ENCODE data around the gene BICRA.

Gene BICRA

DNA sequence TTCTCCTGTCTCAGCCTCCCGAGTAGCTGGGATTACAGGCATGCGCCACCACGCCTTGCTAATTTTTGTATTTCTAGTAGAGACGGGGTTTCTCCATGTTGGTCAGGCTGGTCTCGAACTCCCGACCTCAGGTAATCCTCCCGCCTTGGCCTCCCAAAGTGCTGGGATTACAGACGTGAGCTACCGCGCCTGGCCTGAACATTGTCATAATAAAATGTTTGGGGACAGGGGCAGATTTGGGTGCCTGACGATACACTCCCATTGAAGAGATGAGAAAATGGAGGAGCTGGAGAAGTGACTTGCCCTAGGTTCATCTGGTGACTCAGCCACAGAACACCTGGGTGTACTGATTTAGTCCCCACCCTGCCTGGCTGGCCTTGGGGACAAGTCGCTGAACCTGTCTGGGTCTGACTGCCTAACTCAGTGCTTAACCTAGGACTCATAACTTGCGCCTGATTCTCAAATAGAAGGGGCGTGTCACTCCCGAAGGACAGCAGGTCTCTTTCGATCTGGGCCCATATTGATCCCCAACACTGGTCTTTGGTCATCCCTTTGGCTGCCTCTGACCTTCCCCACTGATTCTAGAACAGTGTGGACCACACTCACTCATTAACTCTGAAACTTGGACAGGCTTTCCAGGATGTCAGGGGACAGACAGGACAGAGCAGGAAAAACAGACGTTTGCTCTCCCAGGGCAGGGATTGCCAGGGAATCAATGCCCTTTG is 7.6 kb upstream of the BICRA start:
- no peak for DNase-seq

DNA sequence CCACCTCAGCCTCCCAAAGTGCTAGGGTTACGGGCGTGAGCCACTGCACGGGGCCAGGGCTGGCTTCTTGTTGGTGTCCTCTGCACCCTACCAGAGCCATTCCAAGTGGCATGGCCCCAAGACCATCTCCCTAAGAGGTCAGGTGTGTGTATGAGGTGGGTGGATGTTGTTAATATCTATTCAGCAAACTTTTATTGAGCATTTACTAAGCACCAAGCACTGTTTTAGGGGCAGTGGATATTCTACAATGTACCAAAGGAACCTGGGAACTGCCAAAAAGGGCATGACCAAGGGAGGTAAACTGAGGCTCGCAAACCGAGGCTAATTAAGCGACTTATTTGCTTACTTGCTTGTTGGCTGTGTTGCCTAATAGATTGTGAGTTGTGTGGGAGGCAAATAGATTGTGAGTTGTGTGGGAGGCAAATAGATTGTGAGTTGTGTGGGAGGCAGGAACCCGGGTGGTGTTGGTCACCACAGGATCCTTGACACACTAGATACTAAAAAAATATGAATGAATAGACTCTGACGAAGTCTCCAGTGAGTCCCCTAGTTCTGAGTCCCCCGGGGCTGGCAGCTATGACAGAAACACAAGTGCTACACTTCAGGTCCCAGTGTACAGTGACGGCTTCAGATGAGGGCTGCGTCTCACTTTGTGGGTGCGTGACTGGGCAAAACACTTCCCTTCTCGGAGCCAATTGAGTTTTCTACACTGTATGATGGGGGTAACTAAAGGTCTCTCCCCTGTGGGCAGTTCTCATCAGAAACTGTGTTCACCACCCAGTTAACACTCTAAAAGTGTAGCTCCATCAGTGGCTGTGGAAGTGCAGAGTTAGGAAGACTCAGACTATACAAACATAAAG is 5.0 kb upstream of the BICRA start:
- DNase-seq: no peak

- no peak for DNase-seq
Observed at GRCh38 chr19:47607564-47608073, 1.3 kb upstream of the BICRA start.

- DNase-seq: peak; percentile 79
Observed at GRCh38 chr19:47608074-47608918, 638 bp upstream of the BICRA start.

GRCh38 chr19:47609906-47610894 is 1.3 kb downstream of the BICRA start:
- peak; percentile 33 for DNase-seq

DNA sequence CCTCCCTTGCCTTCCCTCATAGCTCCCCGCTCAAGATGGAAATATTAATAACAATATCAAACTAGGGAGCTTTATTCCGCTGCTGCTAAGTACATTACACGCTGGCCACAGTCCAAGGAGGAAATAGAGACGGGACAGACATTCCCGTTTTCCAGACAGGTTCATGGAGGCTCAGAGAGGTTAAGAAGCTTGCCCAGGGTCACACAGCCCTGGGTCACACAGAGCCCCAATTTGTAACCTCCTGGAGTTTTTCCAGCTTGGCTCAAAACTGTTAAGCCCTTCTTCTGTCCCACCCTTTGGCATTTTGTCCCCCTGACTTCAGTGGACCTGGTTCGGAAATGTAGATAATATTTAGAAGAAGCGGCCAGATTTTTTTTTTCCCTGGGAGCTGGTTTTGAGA is 2.0 kb downstream of the BICRA start:
- no peak for DNase-seq

GRCh38 chr19:47613165-47614020 is 4.5 kb downstream of the BICRA start:
- DNase-seq: no peak

DNA sequence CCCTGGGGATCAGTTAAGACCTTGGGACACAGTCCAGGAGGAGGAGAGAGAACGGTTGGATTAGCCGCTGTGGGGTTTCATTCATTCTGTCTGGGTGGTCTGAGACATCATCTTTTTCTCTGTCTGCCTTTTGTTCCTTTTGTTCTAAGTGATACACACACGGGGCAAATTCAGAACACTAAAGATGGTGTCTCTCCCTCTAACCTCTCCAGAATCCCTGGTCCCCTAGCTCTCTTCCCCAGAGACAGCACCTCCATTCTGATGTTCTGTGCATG is 5.0 kb downstream of the BICRA start:
- DNase-seq: no peak

DNA sequence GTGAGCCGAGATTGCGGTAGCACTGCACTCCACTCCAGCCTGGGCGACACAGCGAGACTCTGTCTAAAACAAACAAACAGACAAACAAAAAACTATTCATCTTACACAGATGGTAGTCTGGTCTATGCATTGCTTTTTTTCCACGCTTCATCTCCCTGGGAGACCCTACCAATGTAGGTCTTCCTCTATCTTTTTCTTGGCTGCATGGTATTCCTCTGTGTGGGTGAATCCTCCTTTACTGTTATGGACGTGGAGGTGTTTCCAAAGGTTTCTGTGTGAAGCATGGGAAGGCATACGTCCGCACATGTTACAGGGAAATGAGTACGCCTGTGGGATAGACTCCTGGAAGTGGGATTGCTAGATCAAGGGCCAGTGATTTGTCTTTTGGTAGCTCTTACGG is 5.6 kb downstream of the BICRA start:
- no peak for DNase-seq

DNA sequence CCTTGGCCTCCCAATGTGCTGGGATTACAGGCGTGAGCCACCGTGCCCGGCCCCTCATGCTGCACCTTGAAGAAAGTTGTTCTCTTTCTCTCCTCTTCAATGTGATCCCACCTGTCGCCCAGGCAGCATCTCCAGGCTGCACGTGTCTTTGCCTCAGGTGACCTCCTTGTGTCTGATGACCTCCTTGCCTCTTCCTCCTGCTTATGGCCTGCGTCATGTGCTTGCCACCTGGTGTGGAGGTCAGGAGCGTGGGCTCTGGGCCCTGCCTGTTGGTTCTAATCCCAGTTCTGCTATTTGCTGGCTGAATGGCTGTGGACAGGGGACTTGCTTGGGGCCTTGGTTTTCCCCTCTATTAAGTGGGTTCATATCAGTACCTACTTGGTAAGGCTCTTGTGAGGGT is 6.3 kb downstream of the BICRA start:
- no peak for DNase-seq

DNA sequence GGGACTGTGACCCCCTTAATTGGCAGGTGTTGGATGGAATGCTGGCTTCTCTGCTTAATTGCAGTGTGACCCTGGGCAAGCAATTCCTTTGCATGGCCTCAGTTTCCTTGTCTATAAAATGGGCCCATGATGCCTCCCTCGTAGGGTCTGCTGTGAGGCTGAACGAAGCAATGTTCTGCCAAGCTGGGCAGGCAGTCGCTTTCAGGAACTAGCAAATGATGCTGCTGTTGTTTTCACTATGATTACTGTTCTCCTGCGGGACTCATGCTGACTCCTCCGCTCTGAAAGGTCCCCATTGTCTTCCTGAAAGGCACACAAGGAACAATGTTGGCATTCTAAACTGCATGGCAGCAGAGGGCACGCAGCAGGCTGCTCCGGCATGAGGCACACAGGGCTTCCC is 6.8 kb downstream of the BICRA start:
- no peak for DNase-seq

- no peak for DNase-seq
Observed at GRCh38 chr19:47618771-47619170, 9.8 kb downstream of the BICRA start.

DNA sequence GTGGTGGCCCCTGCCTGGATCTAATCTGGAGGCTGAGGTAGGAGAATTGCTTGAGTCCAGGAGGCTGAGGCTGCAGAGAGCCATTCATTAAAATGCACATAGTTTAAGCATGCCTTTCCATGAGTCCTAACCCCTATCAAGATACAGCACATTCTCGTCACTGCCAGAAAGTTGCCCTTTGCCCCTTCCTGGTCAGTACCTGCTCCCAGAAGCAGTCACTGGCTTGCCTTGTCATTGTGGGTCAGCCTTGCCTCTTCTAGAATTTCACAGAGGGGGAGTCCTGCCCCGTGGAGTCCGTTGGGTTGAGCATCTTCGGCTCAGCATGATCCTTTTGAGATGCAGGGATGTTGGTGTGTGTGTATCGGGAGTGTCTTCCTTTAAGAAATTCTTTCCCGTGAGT is 10.8 kb downstream of the BICRA start:
- no peak for DNase-seq

GRCh38 chr19:47623151-47623920 is 14.4 kb downstream of the BICRA start:
- DNase-seq: no peak

- DNase-seq: no peak
Observed at GRCh38 chr19:47623921-47624391, 15.0 kb downstream of the BICRA start.

GRCh38 chr19:47625650-47626049 is 16.7 kb downstream of the BICRA start:
- DNase-seq: no peak

GRCh38 chr19:47626238-47626637 is 17.3 kb downstream of the BICRA start:
- DNase-seq: no peak

DNA sequence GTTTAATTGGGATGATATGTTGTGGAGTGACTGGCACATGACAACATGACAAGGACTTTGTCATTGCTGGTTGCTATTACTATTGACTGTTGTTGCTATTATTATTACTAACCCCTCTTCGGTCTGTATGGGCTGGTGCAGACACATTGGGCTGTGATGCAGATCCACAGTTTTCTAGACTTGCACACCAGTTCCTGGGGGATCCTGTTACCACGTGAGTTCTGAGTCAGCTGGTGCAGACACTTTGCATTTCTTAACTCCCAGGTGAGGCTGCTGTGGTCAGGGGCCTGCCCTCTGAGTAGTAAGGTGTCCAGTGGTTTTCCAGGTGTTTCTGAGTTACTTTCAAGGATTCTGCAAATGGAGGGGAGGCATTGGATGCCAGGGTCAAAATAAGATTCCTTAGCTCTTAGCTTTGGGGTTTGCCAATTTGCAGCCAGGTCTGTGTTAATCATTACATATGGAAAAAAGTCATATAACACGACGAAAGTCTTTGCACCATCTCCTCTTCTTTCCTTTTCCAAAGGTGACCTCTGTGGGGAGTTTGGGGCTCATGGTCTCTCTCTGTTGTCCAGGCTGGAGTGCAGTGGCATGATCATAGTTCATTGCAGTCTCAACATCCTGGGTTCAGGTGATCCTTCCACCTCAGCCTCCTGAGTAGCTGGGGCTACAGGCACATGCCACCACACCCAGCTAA is 19.3 kb downstream of the BICRA start:
- DNase-seq: no peak

GRCh38 chr19:47630594-47630993 is 21.7 kb downstream of the BICRA start:
- no peak for DNase-seq
